NT2/D1 (cell line): ENCODE results near the gene MKNK1.

Experiments used
- DNase-seq: peaks from one replicate; pipeline ENCODE4 v3.0.0-alpha.2; 2011; ENCODE audit warnings: low read depth, low spot score
- H3K27me3 ChIP-seq: 2 replicates; pipeline ENCODE4 v1.6.0; 2011; ENCODE audit warnings: mild to moderate bottlenecking; ENCODE audit not compliant: insufficient read length, insufficient read depth
- H3K36me3 ChIP-seq: 2 replicates; pipeline ENCODE4 v1.6.1; 2011; ENCODE audit warnings: mild to moderate bottlenecking, low read length, mixed read lengths; ENCODE audit not compliant: insufficient read depth, insufficient read length
- H3K4me1 ChIP-seq: 2 replicates; pipeline ENCODE4 v1.5.1; 2011; ENCODE audit not compliant: insufficient read depth, insufficient read length
- H3K4me3 ChIP-seq: 2 replicates; pipeline ENCODE4 v1.5.1; 2011; ENCODE audit warnings: low read depth; ENCODE audit not compliant: insufficient read length
- H3K9ac ChIP-seq: 2 replicates; pipeline ENCODE4 v1.6.0; 2011; ENCODE audit warnings: low read depth; ENCODE audit not compliant: insufficient read length
- H3K9me3 ChIP-seq: 2 replicates; pipeline ENCODE4 v1.5.1; 2011; ENCODE audit warnings: mild to moderate bottlenecking, low read length; ENCODE audit not compliant: insufficient read depth
- SUZ12 ChIP-seq: IDR thresholded peaks from 2 replicates; pipeline ENCODE4 v1.6.1; 2011; ENCODE audit not compliant: insufficient read length, insufficient read depth; ENCODE audit errors: extremely low read depth
- YY1 ChIP-seq: IDR thresholded peaks from 2 replicates; pipeline ENCODE4 v1.6.1; 2011; ENCODE audit not compliant: insufficient read length, insufficient read depth
- ZNF274 ChIP-seq: IDR thresholded peaks from 2 replicates; pipeline ENCODE4 v1.6.1; 2011; ENCODE audit warnings: mild to moderate bottlenecking, low read depth, low read length

The MKNK1 gene

GRCh38 chr1:46635205-46635604, 31.1 kb upstream of the MKNK1 start:
- TF ChIP-seq YY1: no peak
- TF ChIP-seq ZNF274: no peak
- TF ChIP-seq SUZ12: no peak
- no peaks in the 10 kb centered on the region for H3K9me3 ChIP-seq
- no peaks in the 10 kb centered on the region for H3K27me3 ChIP-seq

DNA sequence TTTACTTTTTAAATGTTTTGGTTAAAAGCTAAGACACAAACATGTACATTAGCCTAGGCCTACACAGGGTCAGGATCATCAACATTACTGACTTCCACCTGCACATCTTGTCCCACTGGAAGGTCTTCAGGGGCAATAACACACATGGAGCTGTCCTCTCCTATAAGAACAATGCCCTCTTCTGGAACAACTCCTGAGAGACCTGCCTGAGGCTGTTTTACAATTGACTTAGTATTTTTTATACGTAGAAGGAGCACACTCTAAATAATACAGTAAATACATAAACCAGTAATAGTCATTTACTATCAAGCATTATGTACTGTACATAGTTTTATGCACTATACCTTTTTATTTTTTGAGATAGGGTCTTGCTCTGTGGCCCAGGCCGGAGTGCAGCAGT, 26.7 kb upstream of the MKNK1 start:
- Histone ChIP-seq H3K4me3 (no peak overlapping the region), H3K36me3 (peaks cover 58% of the 10 kb centered on the region), H3K27me3 (no peaks in the 10 kb centered on the region), H3K9ac (no peak overlapping the region), H3K9me3 (no peaks in the 10 kb centered on the region), H3K4me1 (no peaks in the 10 kb centered on the region)
- TF ChIP-seq ZNF274 (no peak), SUZ12 (no peak), YY1 (no peak)
- DNase-seq: no peak

More at GRCh38 chr1:46635205-46635604, 31.1 kb upstream of the MKNK1 start:
- no peaks in the 10 kb centered on the region for H3K4me1 ChIP-seq
- peaks cover 77% of the 10 kb centered on the region for H3K36me3 ChIP-seq
- no peak overlapping the region for H3K9ac ChIP-seq
- H3K4me3 ChIP-seq: no peak overlapping the region
- DNase-seq: no peak

DNA sequence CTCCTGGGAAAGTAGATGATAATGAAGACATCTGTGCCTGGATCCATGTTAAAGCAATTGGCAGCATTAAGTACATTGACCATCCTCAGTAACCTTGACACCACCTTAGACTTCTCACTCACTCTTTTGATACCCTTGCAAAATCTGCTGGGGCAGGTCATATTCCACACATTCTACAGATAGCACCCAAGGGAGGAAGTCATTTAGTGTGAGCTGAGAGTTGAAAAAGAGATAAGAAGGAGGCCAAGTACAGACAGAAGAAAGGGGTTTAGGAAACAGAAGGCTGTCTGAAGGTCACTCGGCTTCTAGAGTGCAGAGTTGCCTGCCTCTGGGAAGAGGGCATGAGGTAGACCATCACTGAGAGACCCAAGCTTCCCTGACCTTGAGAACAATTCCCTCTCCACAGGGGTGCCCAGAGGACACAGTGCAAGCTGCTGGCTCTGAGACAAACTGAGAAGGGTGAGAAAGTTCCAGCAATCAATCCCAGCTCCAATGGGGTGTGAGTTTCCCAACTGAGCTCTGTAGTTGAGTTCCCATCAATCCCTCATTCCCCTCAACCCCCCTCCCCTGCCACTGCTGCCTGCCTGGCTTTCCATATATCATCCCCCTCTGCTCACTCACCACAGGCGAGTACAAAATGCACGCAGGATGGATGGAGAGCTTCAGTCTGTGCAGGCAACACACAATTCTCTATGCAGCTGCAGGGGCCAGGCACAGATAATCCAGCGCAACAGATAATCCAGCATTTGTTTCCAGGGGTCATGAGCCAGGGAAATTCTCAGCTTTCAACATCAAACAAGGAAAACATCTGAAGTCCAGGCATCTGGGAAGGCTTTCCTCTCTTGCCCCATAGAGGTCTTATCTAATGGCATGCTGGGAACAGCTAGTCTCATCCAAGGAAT, 19.9 kb upstream of the MKNK1 start:
- Histone ChIP-seq H3K4me3 (no peak overlapping the region), H3K36me3 (no peaks in the 10 kb centered on the region), H3K4me1 (peaks cover 7% of the 10 kb centered on the region), H3K9me3 (no peaks in the 10 kb centered on the region), H3K9ac (no peak overlapping the region), H3K27me3 (peaks cover 11% of the 10 kb centered on the region)
- DNase-seq: no peak
- no peak for TF ChIP-seq ZNF274

DNA sequence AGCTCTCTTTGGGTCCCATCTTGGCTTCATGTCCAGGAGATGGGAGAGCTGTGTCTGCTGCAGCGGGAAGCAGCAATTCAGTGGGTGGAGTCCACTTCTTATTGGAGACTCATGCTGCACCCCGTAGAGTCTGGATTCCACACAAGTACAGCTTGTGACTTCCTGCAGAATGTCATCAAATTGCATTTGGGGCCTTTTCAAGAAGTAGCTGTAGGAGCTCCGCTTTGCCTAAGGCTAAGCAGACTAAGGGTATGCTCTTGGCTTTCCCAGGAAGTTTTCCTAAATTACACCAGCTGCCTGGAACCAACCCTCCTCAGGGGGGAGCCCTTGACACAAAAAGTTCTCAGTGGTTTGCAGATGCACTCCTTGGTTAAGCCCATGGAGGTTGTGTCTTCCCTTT, 18.3 kb upstream of the MKNK1 start:
- TF ChIP-seq YY1 (no peak), SUZ12 (no peak), ZNF274 (no peak)
- H3K27me3 ChIP-seq: peaks cover 27% of the 10 kb centered on the region
- H3K36me3 ChIP-seq: no peaks in the 10 kb centered on the region
- peaks cover 8% of the 10 kb centered on the region for H3K4me1 ChIP-seq
- DNase-seq: no peak
- no peaks in the 10 kb centered on the region for H3K9me3 ChIP-seq
- H3K4me3 ChIP-seq: no peak overlapping the region
- H3K9ac ChIP-seq: no peak overlapping the region

- no peak overlapping the region for H3K4me3 ChIP-seq
- peaks cover 31% of the 10 kb centered on the region for H3K27me3 ChIP-seq
- no peak for DNase-seq
- H3K9ac ChIP-seq: no peak overlapping the region
- H3K9me3 ChIP-seq: no peaks in the 10 kb centered on the region
- no peaks in the 10 kb centered on the region for H3K36me3 ChIP-seq
- peaks cover 12% of the 10 kb centered on the region for H3K4me1 ChIP-seq
- TF ChIP-seq YY1: no peak
- no peak for TF ChIP-seq SUZ12
- no peak for TF ChIP-seq ZNF274
Observed at GRCh38 chr1:46621930-46622329, 17.9 kb upstream of the MKNK1 start.

DNA sequence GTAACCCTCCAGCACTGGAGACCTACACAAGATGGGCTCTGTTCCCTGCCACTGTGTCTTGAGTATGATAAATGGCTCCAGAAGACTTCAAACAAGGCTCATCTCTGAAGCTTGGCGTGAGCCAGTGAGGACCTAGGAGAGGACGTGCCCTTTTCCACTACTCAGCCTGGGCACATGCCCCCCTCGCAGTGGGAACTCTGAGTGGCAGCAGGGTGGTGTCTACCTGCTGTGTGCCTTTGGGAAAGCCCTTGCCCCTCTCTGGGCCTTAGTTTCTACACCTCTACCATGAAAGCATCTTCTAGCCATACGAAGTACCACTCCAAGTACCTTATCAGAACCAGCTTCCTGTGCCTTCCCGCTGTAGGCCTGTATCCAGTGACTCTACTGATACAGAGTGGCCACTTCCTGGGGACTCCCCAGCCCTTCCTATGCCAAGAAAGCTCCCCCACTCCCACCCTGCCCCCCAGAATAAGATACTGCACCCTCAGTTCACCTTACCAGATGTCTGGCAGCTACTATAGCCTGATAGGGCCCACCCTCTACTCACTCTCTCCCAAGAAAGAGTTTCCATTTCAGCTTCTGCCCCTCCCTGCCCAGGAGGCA, 15.7 kb upstream of the MKNK1 start:
- Histone ChIP-seq H3K4me3 (no peak overlapping the region), H3K36me3 (no peaks in the 10 kb centered on the region), H3K4me1 (peaks cover 20% of the 10 kb centered on the region), H3K27me3 (peaks cover 48% of the 10 kb centered on the region), H3K9ac (no peak overlapping the region), H3K9me3 (no peaks in the 10 kb centered on the region)
- TF ChIP-seq SUZ12: no peak
- no peak for TF ChIP-seq ZNF274
- no peak for TF ChIP-seq YY1
- DNase-seq: no peak

GRCh38 chr1:46618754-46619415, 14.8 kb upstream of the MKNK1 start:
- peaks cover 48% of the 10 kb centered on the region for H3K27me3 ChIP-seq
- no peak overlapping the region for H3K9ac ChIP-seq
- no peak overlapping the region for H3K4me3 ChIP-seq
- H3K9me3 ChIP-seq: no peaks in the 10 kb centered on the region
- no peaks in the 10 kb centered on the region for H3K36me3 ChIP-seq
- TF ChIP-seq ZNF274: no peak
- TF ChIP-seq YY1: no peak
- no peak for TF ChIP-seq SUZ12
- no peak for DNase-seq
- peaks cover 22% of the 10 kb centered on the region for H3K4me1 ChIP-seq
